GM19043 (cell line): ENCODE measurements around the gene SLC12A8.

Source experiments
- ATAC-seq: cut with Tn5 transposase; IDR thresholded peaks from one replicate; pipeline ENCODE4 v1.9.1; 2021; ENCODE audit warnings: low read depth; ENCODE audit not compliant: unreplicated experiment

Gene SLC12A8

DNA sequence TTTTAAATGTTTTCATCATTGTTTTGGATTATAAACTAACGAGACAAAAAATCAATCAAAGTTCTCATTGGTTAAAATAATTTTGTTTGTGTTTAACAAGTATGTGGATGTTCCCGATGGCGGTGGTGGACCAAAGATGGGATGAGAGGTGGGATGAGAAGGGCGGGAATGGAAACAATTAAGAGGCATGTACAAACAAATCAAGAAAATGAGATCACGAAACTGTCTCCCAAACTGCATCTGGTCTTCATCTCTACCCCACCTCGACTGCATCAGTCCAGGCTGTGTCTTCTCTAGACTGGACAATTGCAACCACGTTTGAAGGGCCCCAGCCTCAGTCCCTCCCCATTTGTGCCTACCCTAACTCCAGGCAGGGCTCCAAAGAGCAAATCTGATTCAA lies 56.1 kb downstream of the SLC12A8 start:
- no peak for ATAC-seq

DNA sequence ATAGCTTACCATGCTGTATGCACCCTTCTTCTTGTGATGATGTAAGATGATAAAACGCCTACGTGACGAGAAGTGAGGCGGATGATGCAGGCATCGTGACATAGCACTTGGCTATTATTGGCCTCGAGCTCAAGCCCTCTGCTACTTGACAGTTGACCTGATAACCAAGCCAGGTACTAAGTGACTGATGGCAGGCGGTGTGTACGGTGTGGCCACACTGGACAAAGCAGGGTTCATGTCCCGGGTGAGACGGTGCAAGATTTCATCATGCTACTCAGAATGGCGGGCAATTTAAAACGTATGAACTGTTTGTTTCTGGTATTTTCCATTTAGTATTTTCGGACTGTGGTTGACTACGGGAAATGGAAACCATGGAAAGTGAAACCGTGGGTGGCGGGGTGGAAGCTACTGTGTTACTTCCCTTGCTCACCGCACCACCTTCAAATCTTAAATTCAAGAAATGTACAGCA lies 57.7 kb downstream of the SLC12A8 start:
- no peak for ATAC-seq

GRCh38 chr3:125154110-125154509 lies 58.4 kb downstream of the SLC12A8 start:
- no peak for ATAC-seq

DNA sequence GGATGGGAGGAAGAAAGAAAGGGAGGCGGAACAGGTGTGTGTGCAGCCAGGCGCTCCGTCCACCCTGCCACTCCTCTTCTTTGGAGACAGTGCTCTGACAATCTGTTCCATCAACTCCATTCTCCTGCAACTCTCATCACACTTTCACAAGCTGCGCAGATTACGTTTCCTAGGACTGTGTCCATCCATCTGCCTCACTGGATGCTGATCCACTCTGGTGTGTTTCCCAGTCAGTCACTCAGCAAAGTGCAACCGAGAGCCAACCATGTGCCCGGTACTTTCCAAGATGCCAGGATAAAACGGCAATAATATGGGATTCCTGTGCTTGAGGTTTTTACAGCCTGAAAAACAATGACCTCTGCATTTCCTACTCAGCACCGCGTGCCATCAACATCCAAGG lies 59.6 kb downstream of the SLC12A8 start:
- no peak for ATAC-seq

DNA sequence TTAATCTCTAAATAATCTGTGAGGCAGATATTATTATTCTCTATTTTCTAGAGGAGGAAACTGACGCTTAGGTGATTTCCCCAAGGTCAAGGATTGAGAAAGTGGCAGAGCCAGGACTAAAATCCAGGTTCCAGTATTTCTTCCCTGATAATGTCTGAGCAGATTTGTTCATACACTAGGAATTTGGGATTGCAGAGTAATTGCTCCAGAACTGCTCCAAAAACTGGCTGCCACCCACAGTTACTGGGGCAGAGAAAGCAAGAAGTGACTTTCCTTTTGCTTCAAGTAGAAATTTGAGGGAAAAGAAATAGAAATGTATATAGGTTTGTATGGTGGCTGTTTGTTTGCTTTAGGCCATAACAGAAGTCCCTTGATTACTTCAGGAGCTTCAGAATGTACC lies 60.6 kb downstream of the SLC12A8 start:
- no peak for ATAC-seq

DNA sequence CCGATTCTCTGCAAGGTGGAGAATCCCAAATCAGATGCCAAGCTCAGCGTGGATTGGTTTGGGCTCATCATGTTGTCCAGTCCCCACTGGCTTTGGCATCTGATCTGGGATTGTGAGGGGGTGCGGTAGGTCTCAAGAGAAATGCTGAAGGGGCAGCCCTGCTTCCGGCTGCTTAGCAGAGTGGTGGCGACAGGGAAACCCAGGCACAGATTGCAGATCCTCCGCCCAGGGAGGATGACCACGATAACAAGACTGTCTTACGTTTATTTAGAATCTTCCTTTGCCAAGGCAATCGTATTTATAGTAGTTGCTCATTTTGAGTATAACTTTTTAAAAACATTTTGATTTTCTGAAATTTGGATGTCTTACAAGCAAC lies 61.1 kb downstream of the SLC12A8 start:
- ATAC-seq: no peak

DNA sequence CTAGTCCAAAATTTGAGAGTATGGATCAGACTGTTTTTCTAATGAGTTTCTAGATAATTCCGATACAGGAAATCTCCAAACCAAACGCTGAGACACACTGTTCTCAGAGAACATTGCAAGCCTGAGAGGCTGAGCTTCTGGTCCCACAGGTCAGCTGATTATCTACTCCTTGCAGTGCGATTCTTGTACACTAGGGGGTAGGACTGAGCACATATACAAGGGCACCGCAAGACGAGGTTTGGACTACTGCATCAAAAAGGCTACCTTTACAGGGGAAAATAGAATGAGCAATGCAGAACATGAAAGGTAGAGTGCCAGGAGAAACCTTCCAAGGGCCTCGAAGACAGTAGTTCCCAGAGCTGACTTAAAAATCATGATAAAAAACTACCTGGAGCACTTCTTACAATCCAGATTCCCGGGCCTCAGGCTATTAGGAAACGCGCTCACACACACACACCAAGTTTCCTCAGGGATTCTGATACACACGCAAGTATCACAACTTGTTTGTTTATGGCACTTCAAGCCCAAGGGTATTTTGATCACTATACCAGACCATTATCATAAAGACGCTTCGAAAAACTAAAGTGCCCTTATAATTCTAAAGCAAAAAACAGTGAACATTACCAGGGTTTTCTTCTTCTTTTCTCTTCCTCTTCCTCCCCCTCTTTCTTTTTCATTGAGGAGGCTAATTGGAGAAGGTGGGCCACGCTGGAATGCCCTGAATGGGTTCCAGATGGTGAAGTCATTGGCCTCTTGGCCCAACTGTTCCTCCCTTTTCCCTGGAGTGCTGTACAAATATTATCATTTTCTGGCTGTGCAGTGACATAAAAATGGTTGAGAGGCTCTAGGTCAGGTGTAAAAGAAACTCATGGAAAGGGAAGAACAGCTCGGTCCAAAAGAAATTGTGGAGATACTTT lies 61.8 kb downstream of the SLC12A8 start:
- ATAC-seq: no peak

GRCh38 chr3:125149462-125149861 lies 63.1 kb downstream of the SLC12A8 start:
- ATAC-seq: no peak

- no peak for ATAC-seq
Measured at GRCh38 chr3:125148836-125149235, 63.7 kb downstream of the SLC12A8 start.

DNA sequence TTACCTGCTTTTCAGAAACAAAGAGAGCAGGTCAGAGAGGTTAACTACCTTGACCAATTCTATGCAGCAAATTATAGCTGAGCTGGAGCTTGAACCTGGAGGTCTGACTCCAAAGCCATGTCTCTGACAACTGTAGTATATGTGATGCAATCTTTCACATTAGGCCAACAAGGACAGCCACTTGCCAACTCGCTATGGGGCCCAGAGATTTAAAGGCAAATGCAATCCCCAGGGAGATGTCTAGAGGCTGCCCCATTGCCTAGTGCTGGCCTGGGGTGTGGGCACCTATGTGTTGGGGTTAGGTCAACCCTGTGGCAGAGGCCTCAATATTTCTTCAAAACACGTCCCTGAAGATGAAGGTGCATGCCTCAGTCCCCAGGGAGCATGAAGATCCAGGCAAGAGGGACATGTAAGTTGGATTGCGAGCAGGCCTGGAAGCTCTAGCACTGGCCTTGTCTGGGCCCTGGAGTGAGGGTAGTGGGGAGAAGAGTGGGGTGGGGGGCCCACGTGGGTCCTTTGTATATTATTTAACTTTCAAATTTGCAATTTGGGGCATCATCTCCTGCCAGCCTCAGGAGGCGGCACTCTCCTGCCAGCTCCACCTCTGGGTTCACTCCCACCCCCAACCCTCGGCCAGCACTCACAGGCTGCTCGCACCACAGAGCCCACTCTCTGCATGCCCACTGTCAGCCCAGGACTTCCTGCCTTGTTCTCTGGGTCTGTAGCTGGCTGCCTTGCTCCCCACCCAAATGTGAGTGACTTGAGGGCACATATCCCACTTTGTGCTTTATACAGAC lies 64.3 kb downstream of the SLC12A8 start:
- no peak for ATAC-seq

DNA sequence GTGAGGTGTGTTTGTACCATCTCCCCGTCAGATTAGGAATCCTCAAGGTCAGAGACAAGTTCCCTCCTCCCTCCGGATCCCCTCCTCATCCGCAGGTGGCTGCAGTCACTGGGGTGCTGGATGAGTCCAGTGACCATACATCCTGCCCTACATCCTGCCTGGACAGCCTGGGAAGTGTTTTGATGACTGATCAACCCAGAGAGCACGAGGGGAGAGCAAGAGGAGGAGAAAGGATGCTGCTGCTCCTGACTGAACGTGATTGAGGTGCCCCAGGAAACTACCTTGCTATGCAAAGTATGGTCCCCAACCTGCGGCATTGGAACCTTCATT lies 65.1 kb downstream of the SLC12A8 start:
- no peak for ATAC-seq

DNA sequence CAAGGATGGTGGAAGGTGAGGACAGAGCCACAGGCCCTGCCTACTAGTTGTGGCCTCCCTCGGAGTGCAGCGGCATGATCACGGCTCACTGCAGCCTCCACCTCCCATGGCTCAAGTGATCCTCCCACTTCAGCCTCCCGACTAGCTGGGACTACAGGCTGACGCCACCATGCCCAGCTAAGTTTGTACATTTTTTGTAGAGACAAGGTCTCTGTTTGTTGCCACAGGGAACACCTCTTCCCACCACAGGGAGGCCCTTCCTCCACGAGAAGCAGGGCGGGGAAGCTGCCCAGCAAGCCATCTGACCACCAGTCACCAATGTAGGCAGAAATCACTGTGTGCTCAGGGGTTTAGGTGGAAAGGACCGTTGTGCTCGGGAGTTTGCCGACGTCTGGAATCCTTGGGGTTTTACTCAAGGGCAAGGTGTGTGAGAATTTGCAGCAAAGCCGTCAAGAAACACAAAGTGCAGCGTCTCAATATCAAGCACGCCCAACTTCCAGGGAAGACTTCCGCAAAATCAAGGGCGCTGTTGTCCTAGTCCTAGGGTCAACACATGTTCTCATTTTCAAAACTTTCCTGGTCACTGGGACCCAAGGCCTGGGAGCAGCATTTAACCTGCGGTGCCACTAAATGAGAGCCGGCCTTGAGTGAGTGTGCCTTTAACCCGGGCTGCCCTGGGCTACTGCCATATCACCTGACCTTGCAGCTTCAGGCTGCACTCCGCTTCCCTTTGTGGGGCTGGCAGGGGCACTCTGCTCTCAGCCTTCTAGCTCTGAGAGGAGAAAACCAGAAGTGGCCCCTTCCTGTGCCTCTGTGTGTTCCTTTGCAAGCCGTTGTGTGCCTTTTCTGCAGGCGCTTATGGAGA lies 65.7 kb downstream of the SLC12A8 start:
- no peak for ATAC-seq

DNA sequence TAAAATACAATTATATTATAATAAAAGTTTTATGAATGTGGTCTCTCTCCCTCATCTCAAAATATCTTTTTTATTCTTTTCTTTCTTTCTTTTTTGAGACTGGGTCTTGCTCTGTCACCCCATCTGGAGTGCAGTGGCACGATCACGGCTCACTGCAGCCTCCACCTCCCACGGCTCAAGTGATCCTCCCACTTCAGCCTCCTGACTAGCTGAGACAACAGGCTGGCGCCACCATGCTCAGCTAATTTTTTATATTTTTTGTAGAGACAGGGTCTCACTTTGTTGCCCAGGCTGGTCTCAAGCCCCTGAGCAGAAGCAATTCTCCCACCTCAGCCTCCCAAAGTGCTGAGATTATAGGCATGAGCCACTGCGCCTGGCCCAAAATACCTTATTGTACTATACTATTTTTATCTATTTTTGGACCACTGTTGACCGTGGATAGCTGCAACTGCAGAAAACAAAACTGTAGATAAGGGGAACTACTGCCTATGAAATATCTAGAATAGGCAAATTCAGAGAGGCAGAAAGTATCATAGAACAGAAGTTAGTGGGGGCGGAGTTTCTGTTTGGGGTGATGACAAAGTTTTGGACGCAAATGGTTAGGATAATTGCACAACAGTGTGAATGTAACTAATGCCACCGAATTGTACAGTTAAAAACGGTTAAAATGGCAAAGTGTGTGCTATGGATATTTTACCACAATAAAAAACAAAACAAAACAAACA lies 66.6 kb downstream of the SLC12A8 start:
- ATAC-seq: no peak

- no peak for ATAC-seq
Measured at GRCh38 chr3:125144653-125145314, 67.8 kb downstream of the SLC12A8 start.

DNA sequence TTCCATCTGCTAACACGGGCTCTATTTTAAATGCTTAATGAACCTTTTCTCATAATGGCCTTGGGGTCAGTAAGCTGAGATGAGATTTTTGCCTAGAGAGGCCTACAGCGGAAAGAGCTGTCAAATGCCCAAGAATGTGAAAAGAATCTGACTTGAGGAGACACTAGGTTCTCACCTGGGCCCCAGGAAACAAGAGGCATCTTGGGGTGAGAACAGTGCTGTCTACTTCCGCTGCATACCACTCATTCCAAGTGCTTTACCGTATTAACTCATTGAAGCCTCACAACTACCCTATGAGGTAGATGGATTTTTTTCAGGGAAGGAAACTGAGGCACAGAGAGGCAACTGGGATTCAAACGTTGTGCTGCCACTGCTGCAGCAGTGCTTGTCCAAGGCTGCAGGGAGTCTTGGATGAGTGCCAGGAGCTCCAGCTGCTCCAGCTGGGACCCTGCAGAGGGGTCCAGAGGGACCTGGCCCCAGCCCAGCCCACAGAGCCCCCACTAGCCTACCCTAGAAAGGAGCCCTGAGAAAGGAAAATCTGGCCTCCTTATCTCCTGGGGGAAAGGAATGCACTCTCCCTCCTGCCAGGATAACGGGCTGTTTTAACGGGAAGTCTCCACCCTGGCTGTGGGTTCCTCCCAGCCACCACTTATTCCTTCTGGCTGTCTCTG lies 68.4 kb downstream of the SLC12A8 start:
- no peak for ATAC-seq

DNA sequence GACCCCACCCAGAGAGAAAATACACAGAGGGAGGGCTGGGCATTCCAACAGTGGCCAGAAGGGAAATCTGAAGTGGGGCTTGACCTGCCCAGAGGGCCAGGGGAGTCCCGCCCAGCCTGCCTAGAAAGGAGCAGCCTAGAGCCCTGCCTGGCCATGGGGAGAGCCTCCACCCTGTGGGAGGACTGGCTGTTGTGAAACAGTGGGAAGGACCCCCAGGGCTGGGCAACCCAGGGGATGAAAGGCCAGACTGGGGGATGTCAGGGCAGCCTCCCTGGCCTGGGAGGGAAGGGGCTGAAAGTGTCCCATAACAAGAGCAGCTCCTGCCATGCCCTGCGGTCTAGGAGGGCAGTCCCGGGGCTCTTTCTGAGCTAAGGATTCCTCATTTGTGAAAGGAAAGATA lies 69.0 kb downstream of the SLC12A8 start:
- no peak for ATAC-seq

DNA sequence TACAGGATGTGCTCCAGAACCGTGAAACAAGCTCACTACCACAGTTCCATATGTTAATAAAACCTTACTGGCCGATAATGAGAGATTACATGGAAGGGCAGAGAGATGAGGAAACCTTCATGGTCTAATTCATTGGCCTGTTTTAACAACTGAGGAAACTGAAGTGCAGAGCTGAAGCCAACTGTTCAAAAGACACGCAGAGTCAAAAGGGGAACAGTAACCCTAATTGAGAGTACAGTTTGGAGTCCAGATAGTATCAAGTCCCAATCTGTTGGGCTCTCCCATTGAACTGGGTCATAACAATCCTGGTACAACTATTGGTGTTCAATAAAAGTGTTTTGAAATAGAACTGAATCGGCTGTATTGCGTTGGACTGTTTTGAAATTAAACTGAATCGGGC lies 69.6 kb downstream of the SLC12A8 start:
- ATAC-seq: no peak

- ATAC-seq: no peak
Measured at GRCh38 chr3:125142420-125142778, 70.1 kb downstream of the SLC12A8 start.
